NCI-H2171 (cell line): Measurements from ENCODE around the gene SH3PXD2B.
"Not testable (repeated sequence)": the region's sequence is repeated elsewhere in the genome, so short reads cannot be mapped to it uniquely, and the experiment has no call there.

Experiments
- DNase-seq: peaks from one replicate; lab custom pipeline; 2025; lab: John Stamatoyannopoulos, UW

Gene SH3PXD2B

DNA sequence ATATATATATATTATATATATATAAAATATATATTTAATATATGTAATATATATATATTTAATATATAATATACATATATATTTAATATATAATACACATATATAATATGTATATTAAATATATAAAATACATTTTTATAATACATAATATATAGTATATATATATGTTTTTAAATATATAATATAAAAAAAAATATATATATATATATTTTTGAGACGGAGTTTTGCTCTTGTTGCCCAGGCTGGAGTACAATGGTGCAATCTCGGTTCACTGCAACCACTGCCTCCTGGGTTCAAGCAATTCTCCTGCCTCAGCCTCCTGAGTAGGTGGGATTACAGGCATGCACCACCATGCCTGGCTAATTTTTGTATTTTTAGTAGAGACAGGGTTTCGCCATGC is 85.6 kb downstream of the SH3PXD2B start:
- not testable (repeated sequence) for DNase-seq

DNA sequence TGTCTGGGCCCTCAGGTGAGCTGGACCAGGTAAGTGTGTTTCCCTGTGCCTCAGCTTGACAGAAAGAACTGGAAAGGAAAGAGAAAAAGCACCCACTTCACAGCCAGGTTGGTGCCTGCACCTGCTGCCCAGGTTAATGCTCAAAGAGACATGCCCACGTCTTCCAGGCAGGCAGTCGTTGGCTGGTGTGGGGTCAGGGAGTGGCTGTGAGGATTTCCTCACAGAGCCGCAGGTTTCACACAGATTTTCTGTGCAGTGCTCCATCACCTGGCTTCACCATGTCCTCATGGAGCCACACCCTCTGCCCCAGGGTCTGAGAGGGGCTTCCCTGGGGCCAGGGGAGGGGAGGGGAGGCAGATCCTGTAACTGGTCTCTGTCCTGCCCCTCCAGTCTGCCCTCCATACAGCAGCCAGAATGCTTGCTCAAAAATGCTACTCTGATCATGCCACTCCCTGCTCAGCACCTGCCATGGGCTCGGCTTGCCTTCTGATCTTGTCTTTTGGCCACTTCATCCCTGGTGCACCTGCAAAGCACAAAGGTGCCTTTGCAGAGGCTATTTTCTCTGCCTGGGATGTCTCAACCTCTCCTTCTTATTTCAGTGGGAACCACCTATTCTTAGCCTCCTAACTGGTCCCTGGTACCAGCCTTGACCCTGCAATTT is 88.2 kb downstream of the SH3PXD2B start:
- no peak for DNase-seq

DNA sequence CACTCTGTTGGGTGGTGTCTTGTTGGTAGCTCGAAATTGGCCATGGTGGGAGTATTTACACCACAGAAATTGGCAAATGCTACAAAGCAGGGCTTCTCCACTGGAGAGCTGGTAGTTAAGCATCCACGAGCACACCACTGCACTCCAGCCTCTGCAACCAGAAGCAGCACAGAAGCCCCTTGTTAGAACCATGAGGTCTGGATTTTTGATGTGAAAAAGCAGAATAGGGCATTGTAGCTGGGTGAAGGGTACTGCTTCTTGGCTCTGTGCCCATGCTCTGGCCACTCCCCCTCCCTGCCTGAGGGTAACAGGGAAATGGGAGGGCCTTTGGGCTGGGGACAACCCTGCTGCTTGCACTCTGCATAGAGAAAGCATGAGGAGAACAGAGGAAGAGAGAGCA is 89.6 kb downstream of the SH3PXD2B start:
- no peak for DNase-seq

DNA sequence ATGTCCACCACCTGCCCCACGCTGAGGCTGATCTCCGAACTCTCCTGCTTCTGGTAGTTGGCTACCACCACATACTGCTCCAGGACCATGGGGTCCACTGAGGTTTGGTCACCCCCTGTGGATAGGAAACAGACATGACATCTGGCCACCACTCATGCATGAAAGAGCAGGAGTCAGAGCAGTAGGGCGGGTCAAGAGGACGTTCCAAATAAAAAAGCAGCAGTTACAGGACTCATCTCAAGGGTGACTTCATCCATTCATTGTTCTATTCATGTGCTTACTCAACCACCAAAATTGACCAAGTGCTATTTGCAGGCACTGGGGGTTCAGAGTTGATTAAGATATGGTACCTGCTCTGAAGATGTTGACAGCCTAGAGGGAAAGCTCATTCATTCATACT is 91.6 kb downstream of the SH3PXD2B start:
- DNase-seq, result no peak

DNA sequence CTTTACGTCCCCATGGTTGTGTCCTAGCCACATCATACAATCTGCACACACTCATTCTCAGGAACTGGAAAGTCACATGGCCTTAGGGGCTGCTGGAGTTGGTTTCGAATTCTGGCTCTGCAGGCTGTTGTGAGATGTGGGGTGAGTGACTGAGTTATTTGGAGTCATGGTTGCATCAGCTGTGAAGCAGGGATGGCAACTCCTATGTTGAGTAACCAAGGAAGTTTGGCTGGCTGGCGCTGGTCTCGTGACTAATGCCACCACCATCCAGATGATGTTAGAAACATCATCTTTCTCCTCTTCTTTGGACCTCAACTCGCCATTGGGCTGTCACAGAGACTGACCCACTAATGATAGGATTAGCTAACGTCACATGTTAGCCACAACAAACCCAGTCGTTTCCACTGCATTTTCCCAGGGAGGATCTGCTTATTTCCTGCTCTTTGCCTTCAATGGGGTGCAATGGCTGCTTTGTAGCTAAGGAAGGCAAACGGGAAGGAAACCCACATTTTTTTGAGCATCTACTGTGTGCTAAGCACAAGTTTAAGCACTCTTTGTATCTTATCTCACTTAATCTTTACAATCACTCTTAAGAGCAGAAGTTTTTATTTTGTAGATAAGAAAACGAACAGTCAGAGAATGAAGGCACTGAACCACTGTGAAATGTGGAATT is 92.6 kb downstream of the SH3PXD2B start:
- DNase-seq, result no peak

DNA sequence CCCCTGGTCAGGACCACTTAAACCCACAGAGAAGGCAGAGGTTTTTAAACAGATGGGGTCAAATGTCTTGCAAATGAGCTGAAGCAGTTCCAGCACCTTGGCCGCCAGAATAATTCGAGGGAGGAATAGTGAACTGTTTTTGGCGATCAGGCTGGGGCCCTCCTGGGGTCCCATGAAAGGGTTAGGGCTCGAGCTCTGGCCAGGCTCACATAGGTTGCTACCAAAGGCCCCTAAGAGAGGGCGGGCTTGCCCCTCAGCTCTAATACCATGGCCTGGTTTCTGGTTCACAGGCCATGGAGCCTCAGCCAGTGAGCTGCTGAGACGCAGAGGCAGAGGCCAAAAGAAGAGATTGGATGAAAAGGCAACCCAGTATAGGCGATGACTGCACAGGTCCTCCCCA is 96.0 kb downstream of the SH3PXD2B start:
- DNase-seq, result no peak

DNA sequence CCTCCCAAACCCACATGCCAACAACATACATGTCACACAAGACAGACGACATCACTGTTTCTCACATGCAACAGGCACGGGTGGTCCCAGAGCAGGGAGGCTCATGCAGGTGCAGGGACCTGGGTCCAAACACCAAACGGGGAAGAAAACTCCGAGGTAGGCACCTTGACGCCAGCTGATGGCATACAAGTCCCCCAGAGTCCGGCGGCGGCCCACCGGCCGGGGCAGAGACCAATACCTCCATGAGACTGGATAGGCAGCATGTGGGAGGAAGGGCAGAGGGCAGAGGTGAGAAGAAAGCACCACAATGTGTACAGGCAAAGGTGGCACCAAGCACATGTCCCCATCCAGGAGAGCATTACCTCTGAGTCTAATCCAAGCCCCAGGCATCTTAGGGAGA is 97.8 kb downstream of the SH3PXD2B start:
- DNase-seq, result no peak

DNA sequence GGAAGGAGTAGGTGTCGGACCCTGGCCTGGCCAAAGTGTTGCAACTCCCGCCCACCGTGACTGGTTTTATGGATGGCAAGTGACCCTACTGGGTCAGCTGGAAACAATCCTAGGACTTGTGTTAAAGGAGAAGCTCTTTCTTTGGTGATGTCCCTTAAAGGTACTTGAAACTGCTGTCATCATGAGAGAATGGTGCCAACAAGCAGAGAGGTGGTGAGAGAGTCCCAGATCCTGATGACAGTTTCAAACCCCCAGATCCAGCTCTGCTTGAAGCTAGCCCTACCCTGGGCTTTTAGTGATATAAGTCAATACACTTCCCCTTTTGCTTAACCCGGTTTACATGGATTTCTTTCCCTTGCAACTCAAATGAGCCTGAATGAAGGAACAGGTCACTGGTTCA is 98.3 kb downstream of the SH3PXD2B start:
- DNase-seq, result no peak

DNA sequence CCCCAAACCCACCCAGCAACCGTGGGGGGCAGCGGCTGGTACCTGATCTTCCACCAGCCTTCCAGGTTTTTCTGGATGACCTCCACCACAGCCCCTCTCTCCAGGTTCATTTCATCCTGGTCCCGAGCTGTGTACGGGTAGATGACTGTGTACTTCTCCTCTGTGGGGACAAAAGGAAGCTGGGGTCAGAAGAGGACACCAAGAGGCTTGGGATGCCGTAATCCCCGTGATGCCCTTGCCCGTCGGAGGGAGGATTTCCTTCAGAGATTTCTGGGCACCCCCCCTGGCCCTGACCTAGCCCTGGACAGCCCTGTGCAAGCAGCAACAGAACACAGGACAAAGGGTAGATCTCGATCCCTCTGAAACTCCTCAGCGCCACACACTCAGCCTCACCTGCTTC is 100.5 kb downstream of the SH3PXD2B start:
- no peak for DNase-seq

DNA sequence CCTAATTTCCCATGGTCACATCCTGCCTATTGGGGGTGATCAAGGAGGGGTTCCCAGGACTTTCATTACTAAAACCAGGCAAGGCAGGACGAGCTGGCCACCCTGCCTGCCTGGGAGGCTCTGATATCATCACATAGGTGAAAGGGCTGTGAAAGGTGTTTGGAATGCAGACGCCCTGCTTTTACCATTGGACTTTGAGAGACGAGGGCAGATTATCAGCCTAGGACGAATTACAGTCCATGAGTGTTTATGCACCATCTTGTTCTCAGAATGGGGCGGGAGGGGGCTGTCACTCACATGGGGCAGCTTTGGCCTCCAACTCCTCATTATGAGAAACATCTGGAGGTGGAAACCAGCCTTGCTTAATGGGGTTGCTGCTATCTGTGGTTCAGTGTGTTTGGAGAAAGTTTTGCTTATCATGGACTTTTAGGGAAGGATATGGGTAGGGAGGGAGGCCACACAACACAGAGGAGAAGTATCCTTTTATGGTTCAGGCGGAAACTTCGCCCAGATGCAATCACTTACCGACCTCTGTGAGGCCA is 101.0 kb downstream of the SH3PXD2B start:
- DNase-seq, result no peak

DNA sequence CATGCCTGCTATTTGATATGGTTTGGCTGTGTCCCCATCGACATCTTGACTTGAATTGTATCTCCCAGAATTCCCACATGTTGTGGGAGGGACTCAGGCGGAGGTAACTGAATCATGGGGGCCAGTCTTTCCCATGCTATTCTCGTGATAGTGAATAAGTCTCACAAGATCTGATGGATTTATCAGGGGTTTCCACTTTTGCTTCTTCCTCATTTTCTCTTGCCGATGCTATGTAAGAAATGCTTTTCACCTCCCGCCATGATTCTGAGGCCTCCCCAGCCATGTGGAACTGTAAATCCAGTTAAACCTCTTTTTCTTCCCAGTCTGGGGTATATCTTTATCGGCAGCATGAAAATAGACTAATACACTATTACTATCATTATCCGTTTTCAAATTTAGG is 101.8 kb downstream of the SH3PXD2B start:
- not testable (repeated sequence) for DNase-seq

DNA sequence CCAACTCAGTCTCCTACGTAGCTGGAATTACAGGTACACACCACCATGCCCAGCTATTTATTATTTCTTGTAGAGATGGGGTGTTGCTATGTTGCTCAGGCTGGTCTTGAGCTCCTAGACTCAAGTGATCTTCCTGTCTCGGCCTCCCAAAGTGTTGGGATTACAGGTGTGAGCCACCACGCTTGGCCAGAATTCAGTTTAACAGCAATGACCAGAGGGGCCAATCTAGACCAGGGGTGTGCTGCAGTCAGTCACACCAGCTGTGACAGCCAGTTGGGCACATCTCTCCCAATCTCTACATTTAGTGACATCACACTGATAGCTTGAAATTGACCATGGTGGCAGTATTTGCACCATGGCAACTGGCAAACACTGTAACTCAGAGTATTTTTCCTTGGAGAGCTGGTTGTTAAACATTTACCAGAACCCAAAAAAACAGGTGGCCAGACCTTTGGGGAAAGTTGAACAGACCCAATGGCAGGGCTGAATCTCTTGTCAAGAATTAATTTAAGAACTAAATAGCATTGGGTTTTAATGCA is 103.0 kb downstream of the SH3PXD2B start:
- no peak for DNase-seq

DNA sequence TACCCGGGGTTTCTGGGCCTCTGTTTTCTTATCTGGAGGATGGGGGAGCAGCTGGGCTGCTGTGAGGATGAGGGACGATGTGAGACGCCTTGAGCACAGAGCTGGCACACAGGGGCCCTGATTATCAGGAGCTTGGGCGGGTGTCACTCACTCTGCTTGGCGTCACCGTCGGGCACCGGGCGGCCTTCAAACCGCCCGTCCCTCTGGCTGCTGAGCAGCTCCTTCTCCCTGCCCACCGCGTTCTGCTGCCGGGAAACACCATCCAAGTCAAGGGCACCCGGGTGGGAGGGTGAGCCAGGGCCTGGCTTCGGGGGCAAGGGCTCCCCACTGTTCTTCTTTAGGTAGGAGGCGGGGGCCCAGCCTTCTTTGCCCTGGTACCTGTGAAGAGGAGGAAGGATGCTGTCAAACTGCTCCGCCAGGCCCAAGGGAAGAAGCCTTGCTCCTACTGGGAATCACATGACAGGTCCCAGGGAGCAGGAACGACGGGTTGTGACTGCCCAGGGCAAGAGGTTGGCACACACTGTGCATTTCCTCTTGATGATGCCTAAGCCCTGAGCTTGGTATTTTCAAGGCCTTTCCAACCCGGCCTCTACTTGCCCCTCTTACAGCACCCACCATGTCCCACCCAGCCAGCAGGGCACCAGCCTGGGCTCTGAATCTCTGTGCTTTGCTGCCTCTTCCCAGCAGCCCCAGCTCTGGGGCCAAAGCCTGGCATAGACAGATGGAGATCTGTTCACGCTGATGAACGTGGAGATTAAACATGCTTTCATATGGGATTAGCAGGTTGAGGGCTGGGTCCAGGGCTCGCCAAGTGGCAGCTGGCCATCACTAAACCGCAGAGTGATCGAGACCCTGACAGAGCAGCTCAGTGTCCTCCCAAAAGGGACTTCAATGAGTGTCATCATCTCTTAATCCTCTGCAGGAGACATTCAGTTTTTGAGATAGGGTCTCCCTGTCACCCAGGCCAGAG is 103.8 kb downstream of the SH3PXD2B start:
- no peak for DNase-seq

DNA sequence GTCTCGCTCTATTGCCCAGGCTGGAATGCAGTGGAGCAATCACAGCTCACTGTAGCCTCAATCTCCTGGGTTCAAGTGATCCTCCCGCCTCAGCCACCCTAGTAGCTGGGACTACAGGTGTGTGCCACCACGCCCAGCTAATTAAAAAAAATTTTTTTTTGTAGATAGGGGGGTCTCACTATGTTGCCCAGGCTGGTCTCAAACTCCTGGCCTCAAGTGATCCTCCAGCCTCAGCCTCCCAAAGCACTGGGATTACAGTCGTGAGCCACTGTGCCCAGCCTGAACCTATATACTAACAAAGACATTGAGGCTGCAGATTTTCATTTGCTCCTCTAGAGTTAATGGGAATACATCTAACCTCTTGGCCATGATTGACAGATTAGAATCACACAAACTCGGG is 105.6 kb downstream of the SH3PXD2B start:
- DNase-seq, result not testable (repeated sequence)

DNA sequence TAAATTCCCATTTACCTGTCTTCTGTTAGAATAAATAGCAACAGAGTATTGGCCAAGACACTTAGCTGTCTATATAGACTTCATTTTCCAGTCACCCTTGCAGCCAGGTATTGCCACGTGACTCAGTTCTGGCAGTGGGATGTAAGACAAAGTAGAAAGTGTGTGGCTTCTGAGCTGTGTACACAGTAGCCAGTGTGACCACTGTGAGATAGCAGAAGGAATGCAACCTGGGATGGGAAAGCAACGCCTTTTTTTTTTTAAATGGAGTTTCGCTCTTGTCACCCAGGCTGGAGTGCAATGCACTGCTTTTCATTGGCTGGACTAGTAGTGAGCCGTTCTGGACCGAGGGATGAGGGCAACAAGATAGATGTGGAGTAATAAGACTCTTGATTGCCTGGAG is 106.2 kb downstream of the SH3PXD2B start:
- DNase-seq, result no peak

DNA sequence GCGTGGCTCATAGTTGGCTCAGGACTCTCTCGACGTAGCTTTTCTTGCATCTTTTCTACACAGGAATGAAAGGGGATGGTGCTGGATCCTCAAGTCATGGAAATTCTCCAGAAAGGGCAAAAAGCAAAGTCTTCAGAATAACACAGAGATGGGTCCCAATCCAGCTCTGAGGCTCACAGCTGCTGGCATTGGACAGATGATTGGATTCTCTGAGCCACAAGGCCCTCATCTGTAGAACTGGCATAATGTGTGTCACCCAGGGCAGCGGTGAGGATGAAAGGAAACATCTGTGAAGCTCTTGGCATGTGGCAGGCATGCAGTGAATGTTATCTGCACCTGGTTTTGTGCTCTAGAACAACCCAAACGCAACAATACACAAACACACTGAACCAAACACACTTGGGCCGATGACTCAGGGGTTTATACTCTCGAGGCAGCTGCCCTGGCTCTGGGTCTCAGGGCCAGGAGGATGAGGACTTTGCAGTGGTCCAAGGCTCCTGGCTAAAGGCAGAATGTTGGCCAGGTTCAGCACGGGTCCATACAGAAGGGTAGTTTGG is 106.8 kb downstream of the SH3PXD2B start:
- no peak for DNase-seq

DNA sequence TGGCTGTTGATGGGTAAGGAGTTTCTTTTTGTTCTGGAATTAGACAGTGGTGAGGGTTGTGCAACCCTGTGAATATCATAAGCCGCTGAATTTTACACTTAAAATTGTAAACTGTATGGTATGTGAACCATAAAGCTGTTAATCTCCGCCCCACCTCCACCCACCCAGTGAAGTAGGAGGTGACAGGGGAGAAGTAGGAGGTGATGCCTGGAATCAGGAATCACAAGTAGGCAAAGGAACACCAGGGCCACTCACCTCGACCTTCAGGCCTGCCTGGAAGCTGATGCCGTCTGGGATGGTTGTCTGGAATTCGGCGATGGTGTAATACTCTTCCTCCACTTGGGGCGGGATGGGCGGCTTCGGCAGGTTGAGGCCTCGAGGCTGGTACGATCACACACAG is 108.4 kb downstream of the SH3PXD2B start:
- DNase-seq, result no peak

DNA sequence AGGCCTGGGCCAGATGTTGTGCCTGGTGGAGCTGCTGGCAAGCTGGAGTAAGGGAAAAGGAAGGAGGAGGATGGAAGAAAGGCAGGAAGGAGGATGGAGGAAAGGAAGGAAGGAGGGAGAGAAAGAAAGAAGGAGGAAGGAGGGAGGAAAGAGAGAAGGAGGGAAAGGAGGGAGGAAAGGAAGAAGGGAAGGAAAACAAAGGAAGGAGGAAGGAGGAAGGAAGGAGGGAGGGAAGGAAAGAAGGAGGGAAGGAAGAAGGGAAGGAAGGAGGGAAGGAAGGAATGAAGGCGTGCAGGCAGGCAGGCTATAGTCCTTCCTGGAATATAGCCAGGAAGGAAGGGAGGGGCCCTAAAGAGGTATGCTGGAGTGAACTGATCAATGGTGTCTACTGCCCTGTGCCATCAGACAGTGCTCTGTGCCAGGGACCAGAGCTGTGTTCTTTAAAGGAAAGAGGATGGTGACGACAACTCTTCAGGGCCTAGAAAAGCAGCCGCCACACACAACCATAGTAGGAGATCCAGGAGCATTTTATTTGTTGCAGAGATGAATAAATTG is 109.4 kb downstream of the SH3PXD2B start:
- no peak for DNase-seq

DNA sequence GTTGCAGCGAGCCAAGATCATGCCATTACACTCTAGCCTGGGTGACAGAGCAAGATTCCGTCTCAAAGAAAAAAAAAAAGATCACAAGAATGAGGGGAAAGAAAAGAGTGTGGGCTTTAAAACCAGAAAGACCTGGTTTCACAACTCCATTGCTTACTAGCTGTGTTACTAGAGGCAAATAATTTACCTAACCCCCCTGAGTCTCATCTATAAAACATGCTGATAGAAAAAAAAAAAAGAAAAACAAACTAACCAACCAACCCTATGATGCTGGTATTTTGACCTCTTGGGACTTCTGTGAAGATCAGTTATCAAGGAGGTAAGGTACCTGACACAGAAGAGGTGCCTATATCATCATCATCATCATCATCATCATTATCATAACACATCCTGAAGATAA is 110.6 kb downstream of the SH3PXD2B start:
- DNase-seq, result no peak

DNA sequence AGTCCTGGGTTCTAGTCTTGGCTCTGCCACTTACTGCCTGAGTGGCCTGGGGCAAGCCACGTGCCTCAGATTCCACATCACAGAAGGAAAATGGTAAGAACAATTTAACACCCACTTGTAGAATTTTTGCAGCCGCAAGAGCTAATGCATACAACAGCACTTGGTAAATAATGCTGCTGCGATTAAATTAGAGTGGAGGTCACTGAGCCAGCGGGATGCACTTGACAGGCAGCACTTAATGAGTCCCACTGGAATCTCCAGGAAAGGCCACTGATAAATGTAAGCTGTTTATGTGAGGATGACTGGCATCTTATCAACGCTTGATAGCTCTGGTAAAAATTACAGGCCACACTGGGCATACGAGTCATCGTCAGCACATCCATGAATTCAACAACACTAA is 111.4 kb downstream of the SH3PXD2B start:
- DNase-seq, result no peak
